Measurements from ENCODE around the gene CHPF.
A peak's percentile ranks its signal among the peaks of the same experiment; 100 is the strongest.

CHPF gene

GRCh38 chr2:219501849-219502248 lies 41.8 kb downstream of the CHPF start:
- FAIRE-seq (no peak), DNase-seq (ENCODE audit: insufficient read length, low spot score) (no peak)
- TF ChIP-seq POLR2A (IDR thresholded peaks at IDR 0.05; ENCODE audit: low read depth, low read length), result no peak

DNA sequence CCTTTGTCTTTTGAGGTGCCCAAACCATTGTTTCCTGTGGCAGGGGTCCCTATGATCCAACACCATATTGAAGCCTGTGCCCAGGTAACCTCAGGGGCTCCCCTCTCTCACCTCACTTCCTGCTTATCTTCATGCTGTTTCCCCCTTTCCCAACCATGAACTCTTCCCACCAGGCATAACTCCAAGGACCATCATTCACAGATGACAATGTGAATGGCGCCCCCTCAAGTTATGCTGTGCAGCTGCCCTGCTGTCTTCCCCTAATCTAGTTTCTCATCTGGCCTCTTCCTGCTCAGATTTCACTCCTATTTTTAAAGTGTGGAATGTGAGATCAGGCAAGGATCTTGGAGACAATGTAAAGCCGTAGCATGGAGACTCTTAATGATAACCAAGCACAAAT lies 43.5 kb downstream of the CHPF start:
- no peak for TF ChIP-seq POLR2A (IDR thresholded peaks at IDR 0.05; ENCODE audit: low read depth, low read length)
- DNase-seq (ENCODE audit: insufficient read length, low spot score) (no peak), FAIRE-seq (no peak)

- no peak for TF ChIP-seq POLR2A (IDR thresholded peaks at IDR 0.05; ENCODE audit: low read depth, low read length)
- DNase-seq (ENCODE audit: insufficient read length, low spot score) (no peak), FAIRE-seq (no peak)
These were observed 44.1 kb downstream of the CHPF start for GRCh38 chr2:219499555-219499954.

GRCh38 chr2:219499058-219499307 lies 44.6 kb downstream of the CHPF start:
- DNase-seq (ENCODE audit: insufficient read length, low spot score) (no peak), FAIRE-seq (no peak)
- no peak for TF ChIP-seq POLR2A (IDR thresholded peaks at IDR 0.05; ENCODE audit: low read depth, low read length)

- peak; percentile 99 for DNase-seq (ENCODE audit: insufficient read length, low spot score)
- TF ChIP-seq POLR2A (IDR thresholded peaks at IDR 0.05; ENCODE audit: low read depth, low read length), result peak; percentile 84
- FAIRE-seq, result peak; percentile 78
These were observed 45.1 kb downstream of the CHPF start, which contains the start of gene GMPPA for GRCh38 chr2:219498280-219499057. TSS of gene GMPPA (plus strand) at chr2:219498891. CDS start at chr2:219499976, 1,085 bp downstream.

GRCh38 chr2:219497495-219498279 lies 45.9 kb downstream of the CHPF start:
- FAIRE-seq, result peak; percentile 11
- DNase-seq (ENCODE audit: insufficient read length, low spot score), result peak; percentile 96
- TF ChIP-seq POLR2A (IDR thresholded peaks at IDR 0.05; ENCODE audit: low read depth, low read length), result peak; percentile 85

DNA sequence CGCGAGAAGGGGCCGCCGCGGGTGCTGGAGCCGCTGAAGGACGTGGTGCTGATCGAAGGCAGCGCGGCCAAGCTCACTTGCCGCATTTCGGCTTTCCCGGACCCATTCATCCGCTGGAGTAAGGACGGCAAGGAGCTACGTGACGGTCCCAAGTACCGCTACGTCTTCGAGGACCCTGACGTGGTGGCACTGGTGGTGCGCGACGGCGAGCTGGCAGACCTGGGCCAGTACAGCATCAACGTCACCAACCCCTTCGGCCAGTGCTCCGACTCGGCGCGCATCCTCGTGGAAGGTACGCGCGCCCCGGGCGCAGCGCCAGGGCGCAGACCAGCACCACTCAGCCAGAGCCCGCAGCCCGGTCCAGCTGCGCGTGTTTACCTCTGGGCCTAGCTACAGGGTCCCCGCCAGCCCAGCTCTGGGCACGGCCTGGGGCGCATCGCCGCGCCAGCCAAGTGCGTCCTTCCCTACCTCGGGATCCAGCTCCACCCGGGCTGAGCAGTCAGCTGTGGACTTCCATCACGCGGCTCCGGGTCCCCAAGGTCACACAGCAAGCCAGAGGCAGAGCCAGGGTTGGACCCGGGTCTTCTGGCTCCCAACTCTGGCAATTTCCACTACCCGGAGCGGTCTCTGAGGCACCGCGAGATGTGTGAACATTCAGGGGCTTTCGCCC lies 46.6 kb downstream of the CHPF start:
- DNase-seq (ENCODE audit: insufficient read length, low spot score) (no peak), FAIRE-seq (no peak)
- TF ChIP-seq POLR2A (IDR thresholded peaks at IDR 0.05; ENCODE audit: low read depth, low read length), result no peak

DNA sequence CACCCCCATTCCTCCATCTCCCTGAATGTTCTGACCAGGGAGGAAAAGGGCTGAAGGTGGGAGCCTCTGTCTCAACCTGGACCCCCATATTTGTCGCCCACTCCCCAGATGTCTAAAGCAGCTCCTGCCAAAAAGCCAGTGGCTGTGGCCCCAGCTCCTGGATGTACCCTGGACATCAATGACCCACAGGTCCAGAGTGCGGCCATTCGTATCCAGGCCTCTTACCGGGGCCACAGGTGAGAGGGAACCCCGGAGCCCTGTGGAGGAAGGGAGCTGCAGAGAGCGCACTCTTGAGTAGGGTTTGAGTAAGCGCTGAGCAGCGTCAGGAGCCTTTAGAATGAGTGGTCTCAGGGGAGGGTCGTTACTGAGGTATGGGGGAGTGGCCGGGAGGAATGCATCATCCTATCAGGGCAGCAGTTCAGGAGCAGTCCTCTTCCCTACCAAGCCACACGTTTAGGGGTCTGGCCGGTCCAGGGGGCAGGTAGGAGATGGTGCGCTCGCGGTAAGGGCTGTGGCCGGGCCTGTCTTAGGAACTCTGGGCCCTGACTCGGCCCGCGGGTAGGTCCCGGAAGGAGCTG lies 47.3 kb downstream of the CHPF start:
- no peak for TF ChIP-seq POLR2A (IDR thresholded peaks at IDR 0.05; ENCODE audit: low read depth, low read length)
- FAIRE-seq (no peak), DNase-seq (ENCODE audit: insufficient read length, low spot score) (no peak)

DNA sequence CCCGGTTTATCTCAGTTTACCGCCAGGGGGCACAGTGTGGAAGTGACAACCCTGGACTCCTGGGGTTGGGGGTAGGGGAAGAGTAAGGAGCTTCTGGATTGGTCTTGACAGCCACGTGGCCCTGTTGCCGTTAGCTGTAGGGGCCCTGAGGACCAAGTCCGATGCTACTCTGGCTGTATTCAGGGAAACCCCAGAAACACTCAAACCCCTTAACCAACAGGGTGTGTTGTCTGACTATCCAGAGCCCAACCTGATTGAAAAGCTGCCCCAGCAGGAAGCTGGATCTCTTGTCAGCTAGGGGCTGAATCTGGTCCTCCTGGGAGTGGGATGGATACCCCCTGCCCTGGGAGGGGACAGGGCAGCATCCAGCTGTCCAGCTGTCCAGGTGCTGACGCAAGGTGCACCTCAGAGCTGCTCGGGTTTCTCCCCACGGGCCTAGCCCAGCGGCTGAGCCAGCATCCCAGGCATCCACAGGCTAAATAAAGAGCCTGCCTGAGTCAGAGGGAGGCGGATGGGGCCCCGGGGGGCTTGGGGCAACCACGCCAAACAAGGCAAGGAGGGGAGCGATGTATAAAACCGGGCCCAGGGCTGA lies 48.0 kb downstream of the CHPF start:
- DNase-seq (ENCODE audit: insufficient read length, low spot score), result no peak
- no peak for TF ChIP-seq POLR2A (IDR thresholded peaks at IDR 0.05; ENCODE audit: low read depth, low read length)
- no peak for FAIRE-seq

DNA sequence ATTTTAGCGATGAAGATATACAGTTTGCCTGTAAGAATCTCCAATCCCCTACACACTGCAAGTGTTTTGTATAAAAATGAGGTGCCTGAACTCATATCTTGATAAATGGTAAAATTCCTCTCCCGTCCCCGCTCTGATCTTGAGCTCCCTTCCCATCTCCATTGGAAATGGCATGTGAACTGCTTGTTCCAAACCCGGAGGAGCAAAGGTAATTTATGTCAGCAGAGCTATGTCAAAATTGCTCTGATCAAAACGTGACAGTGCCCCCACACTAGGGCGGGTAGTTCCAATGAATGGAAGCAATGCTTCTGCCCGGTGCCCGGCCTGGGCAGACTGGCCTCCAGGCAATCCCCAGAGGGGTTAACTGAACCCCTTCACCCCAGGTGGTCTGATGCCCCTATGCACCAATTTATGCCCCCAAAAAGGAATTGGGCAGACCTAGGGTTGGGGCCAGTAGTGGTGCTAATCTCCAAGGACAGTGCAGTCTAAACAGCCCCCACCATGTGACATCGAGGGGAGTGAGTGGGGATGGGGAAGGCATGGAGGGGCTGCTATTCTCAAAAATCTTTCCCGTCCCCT lies 48.6 kb downstream of the CHPF start:
- FAIRE-seq (no peak), DNase-seq (ENCODE audit: insufficient read length, low spot score) (no peak)
- no peak for TF ChIP-seq POLR2A (IDR thresholded peaks at IDR 0.05; ENCODE audit: low read depth, low read length)

- FAIRE-seq (no peak), DNase-seq (ENCODE audit: insufficient read length, low spot score) (no peak)
- TF ChIP-seq POLR2A (IDR thresholded peaks at IDR 0.05; ENCODE audit: low read depth, low read length), result no peak
These were observed 50.5 kb downstream of the CHPF start for GRCh38 chr2:219493086-219493485.

DNA sequence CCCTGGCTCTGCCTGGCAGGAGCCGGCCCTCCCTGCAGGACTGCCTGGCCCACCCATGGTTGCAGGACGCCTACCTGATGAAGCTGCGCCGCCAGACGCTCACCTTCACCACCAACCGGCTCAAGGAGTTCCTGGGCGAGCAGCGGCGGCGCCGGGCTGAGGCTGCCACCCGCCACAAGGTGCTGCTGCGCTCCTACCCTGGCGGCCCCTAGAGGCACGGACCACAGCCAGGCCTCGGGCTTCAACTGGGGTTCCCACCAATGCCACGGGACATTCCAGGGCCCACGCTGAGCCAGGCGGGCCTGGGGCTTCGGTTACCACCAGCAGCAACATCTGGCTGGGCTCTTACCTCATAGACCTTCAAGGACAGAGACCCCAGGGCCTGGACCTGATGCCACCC lies 51.0 kb downstream of the CHPF start:
- TF ChIP-seq POLR2A (IDR thresholded peaks at IDR 0.05; ENCODE audit: low read depth, low read length), result no peak

GRCh38 chr2:219491278-219491963 lies 52.2 kb downstream of the CHPF start:
- FAIRE-seq, result no peak
- TF ChIP-seq POLR2A (IDR thresholded peaks at IDR 0.05; ENCODE audit: low read depth, low read length), result no peak
- no peak for DNase-seq (ENCODE audit: insufficient read length, low spot score)

More for the DNA sequence above, 51.0 kb downstream of the CHPF start:
- FAIRE-seq (no peak), DNase-seq (ENCODE audit: insufficient read length, low spot score) (no peak)
